MM.1S (cell line): ENCODE results near the gene TRIM28.

Experiments
- DNase-seq: peaks from one replicate; pipeline ENCODE4 v3.0.0-alpha.2; 2015
- H2AFZ ChIP-seq: fragments of 300-600 bp; sonication (generic); 2 replicates; pipeline ENCODE4 v1.6.0; 2016; ENCODE audit warnings: antibody characterized with exemption, low read length
- H3F3A ChIP-seq: fragments of 300-600 bp; sonication (generic); 2 replicates; pipeline ENCODE4 v1.6.1; 2016; ENCODE audit warnings: mild to moderate bottlenecking, antibody characterized with exemption, low read length, moderate library complexity, mixed read lengths; ENCODE audit not compliant: insufficient read depth
- H3K27ac ChIP-seq: fragments of 300-600 bp; sonication (generic); 2 replicates; pipeline ENCODE4 v1.5.1; 2016; ENCODE audit warnings: mild to moderate bottlenecking, low read length
- H3K27me3 ChIP-seq: fragments of 300-600 bp; sonication (generic); replicated peaks from 2 replicates; pipeline ENCODE4 v1.6.0; 2016; ENCODE audit warnings: low read length; ENCODE audit not compliant: insufficient read depth
- H3K36me3 ChIP-seq: fragments of 300-600 bp; sonication (generic); replicated peaks from 2 replicates; pipeline ENCODE4 v1.6.1; 2016; ENCODE audit warnings: mild to moderate bottlenecking, low read length, mixed read lengths; ENCODE audit not compliant: insufficient read depth
- H3K4me1 ChIP-seq: fragments of 300-600 bp; sonication (generic); 2 replicates; pipeline ENCODE4 v1.6.1; 2016; ENCODE audit warnings: low read length, mixed read lengths
- H3K4me2 ChIP-seq: fragments of 300-600 bp; sonication (generic); 2 replicates; pipeline ENCODE4 v1.6.0; 2016; ENCODE audit warnings: low read depth, low read length
- H3K4me3 ChIP-seq: fragments of 300-600 bp; sonication (generic); 2 replicates; pipeline ENCODE4 v1.5.1; 2016; ENCODE audit warnings: low read length, mixed read lengths
- H3K79me2 ChIP-seq: fragments of 300-600 bp; sonication (generic); 2 replicates; pipeline ENCODE4 v1.6.1; 2016; ENCODE audit warnings: mixed run types, low read length, mixed read lengths
- H3K9ac ChIP-seq: fragments of 300-600 bp; sonication (generic); 2 replicates; pipeline ENCODE4 v1.6.1; 2016; ENCODE audit warnings: low read length, mixed read lengths
- H3K9me2 ChIP-seq: fragments of 300-600 bp; sonication (generic); replicated peaks from 2 replicates; pipeline ENCODE4 v1.6.1; 2016; ENCODE audit warnings: mild to moderate bottlenecking, low read length, mixed read lengths; ENCODE audit not compliant: insufficient read depth
- H3K9me3 ChIP-seq: fragments of 300-600 bp; sonication (generic); replicated peaks from 2 replicates; pipeline ENCODE4 v1.6.1; 2016; ENCODE audit warnings: mild to moderate bottlenecking, low read length, mixed read lengths; ENCODE audit not compliant: insufficient read depth
- H4K20me1 ChIP-seq: fragments of 300-600 bp; sonication (generic); 2 replicates; pipeline ENCODE4 v1.6.1; 2016; ENCODE audit warnings: mild to moderate bottlenecking, low read length, moderate library complexity, mixed read lengths; ENCODE audit not compliant: insufficient read depth
- CTCF ChIP-seq: fragments of 300-600 bp; sonication (generic); IDR thresholded peaks from 2 replicates; pipeline ENCODE4 v1.5.1; 2016; ENCODE audit warnings: antibody characterized with exemption, low read length, mixed read lengths
- EZH2 ChIP-seq: fragments of 300-600 bp; sonication (generic); optimal IDR thresholded peaks from 2 replicates; pipeline ENCODE3; 2017; ENCODE audit warnings: low read depth, mild to moderate bottlenecking, antibody characterized with exemption, low read length, mixed read lengths
- EZH2phosphoT487 ChIP-seq: fragments of 300-600 bp; sonication (generic); IDR thresholded peaks from 2 replicates; pipeline ENCODE4 v1.6.1; 2018; ENCODE audit warnings: antibody characterized with exemption, low read length

TRIM28 gene

GRCh38 chr19:58570770-58571574 lies 27.1 kb downstream of the TRIM28 start:
- Histone ChIP-seq H3K36me3 (no peaks in the 10 kb centered on the region), H3K9me2 (no peaks in the 10 kb centered on the region), H3F3A (peaks cover 18% of the 10 kb centered on the region), H3K4me1 (peaks cover 15% of the 10 kb centered on the region), H3K27ac (no peak overlapping the region), H2AFZ (no peak overlapping the region), H3K27me3 (no peaks in the 10 kb centered on the region), H3K79me2 (0 out of 2 replicates have a peak, but pooled peaks cover 11% of the 10 kb centered on the region), H3K4me2 (no peak overlapping the region), H4K20me1 (no peaks in the 10 kb centered on the region), H3K9ac (no peak overlapping the region), H3K9me3 (no peaks in the 10 kb centered on the region), H3K4me3 (no peak overlapping the region)
- DNase-seq, result no peak
- TF ChIP-seq CTCF (no peak), EZH2 (no peak), EZH2phosphoT487 (no peak)

- no peaks in the 10 kb centered on the region for H4K20me1 ChIP-seq
- H3K4me2 ChIP-seq, result no peak overlapping the region
- H3K9ac ChIP-seq, result no peak overlapping the region
- no peaks in the 10 kb centered on the region for H3K9me3 ChIP-seq
- H3K79me2 ChIP-seq, result 0 out of 2 replicates have a peak, but pooled peaks cover 11% of the 10 kb centered on the region
- H3F3A ChIP-seq, result peaks cover 19% of the 10 kb centered on the region
- no peaks in the 10 kb centered on the region for H3K27me3 ChIP-seq
- H3K9me2 ChIP-seq, result no peaks in the 10 kb centered on the region
- no peak overlapping the region for H2AFZ ChIP-seq
- DNase-seq, result no peak
- no peak overlapping the region for H3K4me3 ChIP-seq
- no peaks in the 10 kb centered on the region for H3K36me3 ChIP-seq
- TF ChIP-seq EZH2phosphoT487 (no peak), CTCF (no peak), EZH2 (no peak)
- peaks cover 15% of the 10 kb centered on the region for H3K4me1 ChIP-seq
- no peak overlapping the region for H3K27ac ChIP-seq
These were observed 27.7 kb downstream of the TRIM28 start for GRCh38 chr19:58571575-58571947.

GRCh38 chr19:58572026-58572817 lies 28.4 kb downstream of the TRIM28 start:
- DNase-seq, result no peak
- Histone ChIP-seq H3K4me2 (peak overlapping the region; percentile 88), H3K4me1 (peaks cover 15% of the 10 kb centered on the region), H3K36me3 (no peaks in the 10 kb centered on the region), H3F3A (peaks cover 19% of the 10 kb centered on the region), H4K20me1 (no peaks in the 10 kb centered on the region), H3K9me2 (no peaks in the 10 kb centered on the region), H3K27me3 (no peaks in the 10 kb centered on the region), H3K27ac (peak overlapping the region; percentile 99; the same call in 1 of the 2 replicates), H2AFZ (peak overlapping the region; percentile 40; the same call in 1 of the 2 replicates), H3K4me3 (peak overlapping the region; percentile 93), H3K9ac (peak overlapping the region; percentile 97; the same call in 1 of the 2 replicates), H3K9me3 (no peaks in the 10 kb centered on the region), H3K79me2 (0 out of 2 replicates have a peak, but pooled peaks cover 14% of the 10 kb centered on the region)
- no peak for TF ChIP-seq EZH2phosphoT487
- no peak for TF ChIP-seq CTCF
- TF ChIP-seq EZH2, result no peak
